HG03565 (cell line): ENCODE results near the gene CILP2.

Experiments
- ATAC-seq: cut with Tn5 transposase; IDR thresholded peaks from one replicate; pipeline ENCODE4 v1.9.1; 2021; ENCODE audit warnings: mild to moderate bottlenecking, moderate library complexity; ENCODE audit not compliant: unreplicated experiment

The CILP2 gene

GRCh38 chr19:19543640-19544039 is 5.6 kb downstream of the CILP2 start:
- no peak for ATAC-seq

GRCh38 chr19:19544257-19544953 is 6.3 kb downstream of the CILP2 start:
- no peak for ATAC-seq

DNA sequence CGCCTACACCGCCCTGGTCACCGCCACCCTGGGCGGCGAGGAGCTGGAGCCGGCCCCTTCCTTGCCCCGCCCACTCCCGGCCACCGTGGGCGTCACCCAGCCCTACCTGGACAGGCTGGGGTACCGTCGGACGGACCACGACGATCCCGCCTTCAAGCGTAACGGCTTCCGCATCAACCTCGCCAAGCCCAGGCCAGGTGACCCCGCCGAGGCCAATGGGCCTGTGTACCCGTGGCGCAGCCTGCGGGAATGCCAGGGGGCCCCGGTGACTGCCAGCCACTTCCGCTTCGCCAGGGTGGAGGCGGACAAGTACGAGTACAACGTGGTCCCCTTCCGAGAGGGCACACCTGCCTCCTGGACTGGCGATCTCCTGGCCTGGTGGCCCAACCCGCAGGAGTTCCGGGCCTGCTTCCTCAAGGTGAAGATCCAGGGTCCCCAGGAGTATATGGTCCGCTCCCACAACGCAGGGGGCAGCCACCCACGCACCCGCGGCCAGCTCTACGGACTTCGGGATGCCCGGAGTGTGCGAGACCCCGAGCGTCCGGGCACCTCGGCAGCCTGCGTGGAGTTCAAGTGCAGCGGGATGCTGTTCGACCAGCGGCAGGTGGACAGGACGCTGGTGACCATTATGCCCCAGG is 7.0 kb downstream of the CILP2 start:
- ATAC-seq = no peak

- ATAC-seq = no peak
Measured at GRCh38 chr19:19545707-19546106, 7.6 kb downstream of the CILP2 start.

DNA sequence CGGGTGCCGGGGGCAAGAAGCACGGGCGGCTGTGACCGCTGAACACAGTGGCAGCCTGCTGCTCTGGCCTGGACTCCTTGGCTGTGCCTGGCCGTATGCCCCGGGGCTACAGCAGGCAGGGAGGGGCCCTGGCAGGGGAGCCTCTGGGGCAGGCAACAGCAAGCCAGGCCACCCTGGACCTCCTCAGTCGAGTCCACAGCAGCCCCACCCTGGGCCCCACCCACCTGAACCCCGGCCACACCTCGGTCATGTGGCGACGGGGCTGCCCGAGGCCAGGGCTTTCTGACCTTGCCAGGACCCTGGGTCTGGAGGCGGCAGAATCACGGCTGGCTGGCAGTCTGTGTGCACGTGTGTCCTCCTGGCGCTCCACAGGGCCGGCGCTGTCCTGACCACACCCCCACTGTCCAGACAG is 8.7 kb downstream of the CILP2 start:
- no peak for ATAC-seq

- ATAC-seq = no peak
Measured at GRCh38 chr19:19547674-19548336, 9.7 kb downstream of the CILP2 start.

- ATAC-seq = no peak
Measured at GRCh38 chr19:19548915-19549759, 11.1 kb downstream of the CILP2 start.

DNA sequence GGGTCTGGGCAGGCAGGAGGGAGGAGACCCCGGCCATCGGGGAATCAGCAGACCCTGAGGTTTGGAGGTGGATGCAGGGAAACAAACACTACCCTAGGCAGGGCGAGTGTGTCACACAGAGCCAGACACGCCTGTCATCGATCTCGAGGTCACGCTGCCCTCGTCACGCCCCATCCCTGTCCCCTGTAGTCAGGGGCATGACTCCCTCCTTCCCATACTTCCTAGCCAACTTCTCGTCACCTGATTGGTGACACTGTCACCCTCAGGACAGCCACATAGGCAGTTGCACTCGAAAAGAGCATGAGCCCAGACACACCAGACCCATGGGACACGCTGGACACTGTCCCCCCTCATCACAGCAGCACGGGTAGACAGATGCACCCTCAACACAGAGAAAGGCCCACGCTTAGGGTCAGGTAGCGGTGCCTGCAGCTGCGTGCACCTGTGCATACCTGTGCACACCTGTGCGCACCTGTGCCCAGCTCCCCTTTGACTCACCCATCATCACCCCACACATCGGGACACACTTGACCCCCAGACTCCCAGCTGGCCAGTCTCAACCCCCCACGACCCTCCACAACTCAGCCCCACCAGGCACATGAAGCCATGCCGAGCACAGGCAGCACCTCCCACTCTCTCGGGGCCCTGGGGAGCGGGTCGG is 11.9 kb downstream of the CILP2 start:
- ATAC-seq = no peak

DNA sequence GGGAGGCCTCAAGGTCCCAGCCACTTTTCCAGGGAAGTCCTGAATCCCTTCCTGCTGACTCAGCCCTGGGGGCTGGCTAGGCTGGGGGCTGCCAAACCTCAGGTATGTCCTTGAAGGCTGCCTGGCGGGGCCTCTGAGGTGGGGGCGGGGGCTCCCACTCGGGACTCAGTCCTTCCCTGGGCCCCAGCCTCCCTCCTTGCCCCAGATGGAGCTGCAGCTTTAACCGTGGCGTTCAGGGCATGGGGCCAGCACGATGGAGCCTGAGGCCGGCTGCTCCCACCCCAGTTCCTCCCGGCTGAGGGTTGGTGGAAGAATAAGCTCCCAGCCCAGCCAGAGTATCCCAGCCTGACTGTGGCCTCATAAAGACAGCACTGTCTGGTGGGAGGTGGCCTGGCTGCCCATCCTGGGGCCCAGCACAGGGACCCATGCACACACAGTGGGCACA is 12.4 kb downstream of the CILP2 start:
- no peak for ATAC-seq

DNA sequence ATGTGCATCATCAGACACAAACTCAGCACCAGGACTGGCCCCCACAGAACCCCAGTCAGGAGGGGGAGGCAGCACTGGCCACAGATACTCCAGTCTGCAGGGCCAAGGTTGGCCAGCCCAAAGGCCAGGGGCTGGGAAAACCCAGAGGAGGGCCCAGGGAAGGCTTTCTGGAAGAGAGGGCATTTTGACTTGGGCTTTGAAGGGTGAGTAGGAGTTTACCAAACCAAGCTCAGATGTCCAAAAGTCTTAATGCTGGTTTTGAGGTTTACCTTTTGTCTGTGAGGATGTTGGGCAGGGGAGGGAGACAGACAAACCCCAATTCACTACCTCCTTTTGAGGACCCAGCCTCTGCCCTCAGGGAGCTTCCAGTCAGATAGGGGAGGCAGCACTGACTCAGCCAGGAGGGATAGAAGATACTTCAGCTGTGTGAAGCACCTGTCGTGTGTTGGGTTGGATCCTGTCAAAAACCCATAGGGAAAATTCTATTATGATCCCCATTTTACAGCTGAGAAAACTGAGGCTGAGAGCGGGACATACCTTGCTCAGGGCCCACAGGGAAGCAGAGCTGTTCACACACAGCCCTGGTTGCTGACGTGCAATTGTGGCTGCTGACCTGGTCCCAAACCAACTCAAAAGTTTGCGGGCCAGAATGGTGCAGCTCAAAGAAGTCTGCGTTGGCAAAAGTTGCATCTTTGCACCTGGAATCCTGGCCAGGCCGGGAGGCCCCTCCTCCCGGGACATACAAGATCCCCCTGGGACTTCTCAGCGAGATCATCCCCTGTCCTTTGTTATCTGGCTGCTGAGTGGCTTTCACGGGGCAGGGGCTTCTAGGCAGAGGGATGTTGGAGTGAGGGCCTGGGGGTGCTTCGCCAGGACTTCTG is 13.1 kb downstream of the CILP2 start:
- no peak for ATAC-seq

GRCh38 chr19:19551853-19552192 is 13.8 kb downstream of the CILP2 start:
- ATAC-seq = no peak

DNA sequence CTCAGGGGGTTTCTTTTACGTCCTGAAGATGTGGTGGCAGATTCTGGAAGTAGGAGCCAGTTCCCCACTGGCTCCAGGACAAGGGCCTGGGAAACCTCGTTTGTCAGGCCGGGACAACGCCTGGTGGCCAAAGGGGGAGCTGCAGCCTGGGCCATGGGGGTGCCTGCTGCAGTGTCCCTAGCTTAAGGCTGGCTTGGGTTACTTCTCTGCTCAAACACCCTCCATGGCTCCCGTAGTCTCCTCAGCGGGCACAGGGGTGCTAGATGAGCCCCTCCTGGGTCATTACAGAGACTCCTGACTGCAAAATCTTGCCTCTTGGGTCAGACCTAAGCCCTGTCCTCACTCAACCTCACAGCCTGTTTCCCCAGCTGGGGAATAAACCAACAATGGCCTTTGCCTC is 14.7 kb downstream of the CILP2 start:
- no peak for ATAC-seq

DNA sequence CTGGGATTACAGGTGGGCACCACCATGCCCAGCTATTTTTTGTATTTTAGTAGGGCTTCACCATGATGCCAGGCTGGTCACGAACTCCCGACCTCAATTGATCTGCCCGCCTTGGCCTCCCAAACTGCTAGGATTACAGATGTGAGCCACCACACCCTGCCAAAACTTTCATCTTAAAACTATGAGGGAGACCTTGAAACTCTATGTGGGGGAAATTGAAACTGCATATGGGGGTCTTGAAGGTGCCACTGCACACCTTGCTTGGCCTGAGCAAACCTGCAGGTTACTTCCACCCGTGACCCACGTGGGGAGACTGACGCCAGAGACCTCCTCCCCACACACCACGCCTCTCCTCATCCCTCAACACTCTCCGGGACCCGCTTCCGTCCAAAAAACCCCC is 15.6 kb downstream of the CILP2 start:
- ATAC-seq = no peak

GRCh38 chr19:19554074-19555023 is 16.3 kb downstream of the CILP2 start:
- ATAC-seq = no peak

GRCh38 chr19:19558055-19558454 is 20.0 kb downstream of the CILP2 start:
- no peak for ATAC-seq

DNA sequence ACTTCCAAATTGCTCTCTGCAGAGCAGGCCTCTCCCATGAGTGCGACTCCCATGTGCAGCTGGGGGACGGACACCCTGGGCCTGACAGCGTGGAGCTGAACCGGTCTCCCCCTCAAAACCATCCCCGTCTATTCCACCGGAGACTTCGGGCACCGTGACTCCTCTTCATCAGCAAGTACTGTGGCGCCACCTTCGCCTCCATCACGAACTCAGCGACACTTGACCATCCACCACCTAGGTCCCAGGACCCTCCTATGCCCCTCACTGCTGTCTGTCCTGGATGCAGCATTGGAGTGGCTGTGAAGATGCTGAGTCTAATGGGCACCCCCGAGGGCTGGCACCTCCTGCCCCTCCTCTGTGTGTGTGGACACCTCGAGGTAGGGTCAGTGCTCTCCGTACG is 20.6 kb downstream of the CILP2 start:
- ATAC-seq = no peak

GRCh38 chr19:19559931-19560330 is 21.9 kb downstream of the CILP2 start:
- no peak for ATAC-seq

GRCh38 chr19:19561946-19562664 is 24.0 kb downstream of the CILP2 start:
- ATAC-seq = no peak
